GM18870 (cell line): Measurements from ENCODE around the gene OSBPL5.

ENCODE experiments used
- ATAC-seq: cut with Tn5 transposase; IDR thresholded peaks from one replicate; pipeline ENCODE4 v1.9.1; 2021; ENCODE audit warnings: moderate library complexity; ENCODE audit not compliant: unreplicated experiment

Gene OSBPL5

GRCh38 chr11:3105791-3106735, 59.0 kb downstream of the OSBPL5 start:
- ATAC-seq: no peak

GRCh38 chr11:3104961-3105790, 59.9 kb downstream of the OSBPL5 start:
- ATAC-seq: no peak

- no peak for ATAC-seq
Observed at GRCh38 chr11:3104051-3104714, 60.9 kb downstream of the OSBPL5 start.

DNA sequence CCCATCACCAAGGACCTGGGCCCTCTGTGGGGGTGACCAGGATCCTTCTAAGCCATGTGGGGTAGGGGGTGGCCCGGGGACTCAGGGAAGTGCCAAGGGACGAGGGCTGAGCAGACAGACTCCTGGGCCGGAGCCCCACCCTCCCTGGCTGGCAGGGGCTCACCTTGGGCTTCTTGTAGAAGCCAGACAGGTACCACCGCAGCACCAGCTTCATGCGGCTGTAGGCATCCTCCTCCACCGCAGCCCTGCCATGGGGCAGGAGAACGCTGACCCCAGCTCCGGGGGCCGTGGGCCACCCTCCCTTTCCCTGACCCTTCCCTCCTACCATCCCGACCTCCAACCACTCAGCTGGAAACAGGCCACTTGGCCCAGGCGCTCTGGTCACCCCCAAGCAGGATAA, 62.0 kb downstream of the OSBPL5 start:
- no peak for ATAC-seq

GRCh38 chr11:3102641-3102921, 62.5 kb downstream of the OSBPL5 start:
- no peak for ATAC-seq

DNA sequence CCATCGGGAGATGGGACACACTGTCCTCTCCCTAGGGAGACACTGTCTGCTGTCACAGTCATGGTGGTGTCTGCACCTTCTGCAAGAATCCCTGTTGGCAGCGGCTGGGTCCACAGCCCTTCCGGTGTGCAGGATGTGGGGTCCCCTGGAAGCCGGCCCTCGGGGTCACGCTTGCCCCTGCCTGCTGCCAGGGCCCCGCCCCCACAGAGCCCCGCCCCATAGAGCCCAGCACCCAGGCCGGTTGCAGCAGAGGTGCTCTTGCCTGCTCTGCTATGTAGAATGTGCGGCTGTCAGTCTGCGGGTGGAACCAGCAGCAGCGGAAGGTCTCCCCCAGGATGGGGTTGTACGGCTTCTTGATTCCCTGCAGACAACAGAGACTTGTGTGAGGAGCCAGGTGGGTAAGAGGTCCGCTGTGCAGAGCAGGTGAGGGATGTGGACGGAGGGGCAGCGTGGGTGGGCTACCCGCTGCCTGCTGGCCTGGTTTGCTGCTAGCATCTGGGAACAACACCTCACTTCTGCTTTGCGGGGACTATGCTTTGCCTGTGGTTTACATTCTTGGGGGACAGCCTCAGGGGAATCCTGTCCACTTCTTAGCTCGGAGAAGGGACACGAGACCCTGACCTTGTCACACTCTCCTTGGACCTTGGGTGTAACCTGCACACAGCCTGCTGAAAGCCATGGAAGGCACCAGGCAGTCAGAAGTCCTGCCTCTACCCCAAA, 63.0 kb downstream of the OSBPL5 start:
- ATAC-seq: no peak

GRCh38 chr11:3099178-3099577, 65.9 kb downstream of the OSBPL5 start:
- no peak for ATAC-seq

- ATAC-seq: no peak
Observed at GRCh38 chr11:3096909-3097530, 68.1 kb downstream of the OSBPL5 start.

- ATAC-seq: no peak
Observed at GRCh38 chr11:3095712-3096361, 69.3 kb downstream of the OSBPL5 start.

- no peak for ATAC-seq
Observed at GRCh38 chr11:3094223-3094824, 70.8 kb downstream of the OSBPL5 start.

DNA sequence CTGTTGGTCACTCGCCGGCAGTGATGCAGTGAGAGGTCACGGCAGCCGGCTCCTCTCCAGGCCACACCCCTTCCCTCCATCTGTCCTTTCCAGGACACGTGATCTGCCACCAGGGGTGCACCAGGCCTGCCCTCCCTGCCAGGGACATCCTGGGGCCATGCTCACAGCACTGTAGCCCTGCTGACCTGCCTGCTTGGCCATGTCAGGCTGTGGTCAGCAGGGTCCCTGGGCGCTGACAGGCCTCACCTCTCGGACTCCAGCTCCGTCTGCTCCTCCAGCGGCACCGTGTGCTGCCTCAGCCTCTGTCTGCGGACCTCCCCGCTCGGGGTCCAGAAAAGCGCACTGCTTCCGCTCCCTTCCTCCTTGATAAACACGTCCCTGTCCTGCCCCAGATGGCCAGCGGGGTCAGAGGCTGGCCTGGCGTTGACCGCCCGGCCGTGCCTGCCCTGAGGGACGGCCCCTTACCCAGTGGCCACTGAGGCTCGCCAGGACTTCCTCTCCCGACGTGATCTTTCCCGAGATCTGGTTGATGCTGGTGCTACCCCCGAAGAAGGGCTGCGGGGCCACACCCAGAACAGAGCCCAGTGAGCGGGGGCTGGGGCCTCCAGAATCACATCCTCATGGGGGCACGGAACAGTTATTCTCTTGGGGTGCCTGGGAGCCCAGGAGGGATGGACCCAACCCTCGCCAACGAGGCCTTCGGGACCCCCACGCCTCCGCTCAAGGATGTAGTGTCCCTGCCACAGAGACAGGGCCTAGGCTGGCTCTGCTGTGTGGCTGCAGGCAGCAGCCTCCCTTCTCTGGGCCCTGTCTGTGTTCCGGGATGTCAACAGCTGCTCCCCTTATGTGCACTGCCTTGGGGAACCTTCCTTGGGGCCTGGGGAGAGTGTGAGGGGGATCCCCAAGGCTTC, 71.6 kb downstream of the OSBPL5 start:
- ATAC-seq: no peak

GRCh38 chr11:3092603-3093141, 72.4 kb downstream of the OSBPL5 start:
- no peak for ATAC-seq

- no peak for ATAC-seq
Observed at GRCh38 chr11:3091846-3092602, 73.1 kb downstream of the OSBPL5 start.

DNA sequence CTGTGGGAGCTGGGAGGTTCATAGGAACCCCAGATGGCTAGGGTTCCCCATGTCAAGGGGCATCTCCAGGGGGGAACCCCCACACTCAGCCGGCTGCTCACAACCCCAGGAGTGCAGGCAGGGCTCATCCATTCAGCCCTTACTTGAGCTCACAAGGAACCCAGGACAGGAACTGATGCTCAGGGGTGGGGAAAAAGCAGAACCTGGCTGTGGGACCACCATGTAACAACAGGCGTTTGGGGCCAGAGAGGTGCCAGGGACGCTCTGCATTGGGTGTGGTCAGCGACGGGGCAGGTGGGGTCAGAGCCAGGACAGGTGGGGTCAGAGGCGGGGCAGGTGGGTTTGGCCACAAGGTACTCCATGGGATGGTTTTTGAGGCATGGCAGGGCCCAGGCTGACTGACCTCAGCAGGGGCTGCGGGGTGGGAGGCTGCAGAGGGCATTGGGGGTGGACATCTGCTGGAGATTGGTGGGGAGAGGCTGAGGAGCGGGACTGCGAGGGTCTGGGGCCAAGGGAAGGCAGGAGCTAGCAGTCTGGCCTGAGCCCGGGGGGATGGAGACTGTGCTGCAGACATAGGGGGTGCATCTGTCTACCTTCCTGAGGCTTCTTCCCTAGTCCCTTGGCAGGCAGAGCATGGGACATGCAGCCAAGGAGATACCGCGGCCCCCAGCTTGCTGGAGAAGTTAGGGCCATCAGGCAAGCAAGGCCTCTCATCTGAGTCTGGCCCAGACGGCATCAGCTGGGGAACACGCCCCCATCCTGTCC, 73.8 kb downstream of the OSBPL5 start:
- no peak for ATAC-seq

DNA sequence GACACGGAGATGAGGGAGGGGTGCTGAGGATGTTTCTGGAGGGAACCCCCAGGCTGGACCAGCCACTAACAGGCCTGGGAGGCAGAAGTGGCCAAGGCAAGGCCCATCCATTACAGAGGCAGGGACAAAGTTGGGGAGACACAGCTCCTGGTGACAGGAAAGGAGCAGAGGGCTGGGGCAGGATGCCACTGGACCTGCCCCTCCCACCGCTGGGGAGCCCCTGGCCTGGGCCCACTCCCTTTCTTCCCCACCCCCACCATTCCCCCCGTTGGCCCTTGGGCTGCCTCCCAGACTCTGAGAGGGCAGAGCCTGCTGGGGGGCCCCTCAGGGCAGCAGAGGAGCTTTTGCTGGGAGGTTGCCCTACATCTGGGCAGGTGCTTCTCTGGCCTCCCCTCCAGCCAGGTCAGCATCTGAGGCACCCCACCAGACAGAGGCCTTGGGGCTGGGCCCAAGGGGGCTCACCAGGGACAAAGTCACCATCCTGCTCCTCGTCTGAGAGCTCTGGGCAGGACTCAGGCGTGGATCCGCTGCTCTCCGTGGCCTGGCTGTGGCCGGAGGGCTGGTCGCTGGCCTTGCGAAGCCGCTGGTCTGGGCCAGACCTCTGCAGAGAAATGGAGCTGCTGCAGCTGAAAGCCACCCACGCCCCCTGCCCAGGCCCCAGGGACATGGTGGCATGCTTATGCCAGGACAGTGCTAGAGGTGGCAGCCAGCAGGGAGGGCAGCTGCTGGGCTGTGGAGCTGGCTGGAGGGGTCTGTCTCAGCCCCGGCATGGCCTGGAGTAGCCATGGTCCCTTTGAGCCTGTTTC, 74.8 kb downstream of the OSBPL5 start:
- no peak for ATAC-seq
